ENCODE data around the gene RNASE13.

DNA sequence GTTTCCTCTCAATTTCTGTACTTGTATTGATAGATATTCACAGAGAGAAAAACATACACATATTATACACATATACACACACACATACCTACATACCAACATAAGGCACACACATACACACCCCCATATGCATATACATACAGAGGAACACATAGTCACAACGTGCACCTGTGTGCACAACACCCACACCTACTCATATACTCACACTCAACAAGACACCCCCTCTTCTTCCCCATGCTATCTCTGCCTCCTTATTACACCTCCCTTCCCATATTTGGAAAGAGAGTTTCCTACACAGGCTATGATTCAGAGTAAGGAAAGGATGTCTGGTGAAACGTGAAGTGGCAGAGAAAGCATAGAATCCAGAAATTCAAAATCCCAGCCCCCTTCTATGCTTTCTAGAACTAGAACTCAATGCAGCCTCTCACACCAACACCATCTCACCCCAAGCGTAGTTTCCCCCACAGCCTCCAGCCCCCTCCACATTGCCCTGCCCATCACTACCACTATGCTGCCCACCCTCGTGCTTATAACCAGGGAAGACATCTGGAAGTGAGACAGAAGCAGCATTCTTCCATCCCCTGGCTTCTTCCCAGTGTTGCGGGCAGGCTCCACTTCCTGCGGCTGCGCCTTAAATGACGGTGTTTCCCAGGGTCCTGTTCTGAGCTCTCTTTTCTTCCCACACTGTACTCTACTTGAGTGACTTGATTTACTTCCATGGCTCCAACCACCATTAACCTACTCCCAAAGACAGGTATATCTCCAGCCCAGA is 25.4 kb upstream of the RNASE13 start:
- TF ChIP-seq CTCF (IDR thresholded peaks at IDR 0.05) (no peak), POLR2A (IDR thresholded peaks at IDR 0.05) (no peak)
